ENCODE measurements around the gene SLC5A3. TPM values are rescaled to one million over a fixed set of nuclear protein-coding genes. Genes with fewer than 3 reads are reported as not detected.

The SLC5A3 gene
- polyA plus RNA-seq, 1 donor from 2014 or later, result 18.2 TPM

GRCh38 chr21:34092262-34092921, 19.0 kb downstream of the SLC5A3 start:
- no peak overlapping the region for H3K4me3 ChIP-seq (ENCODE audit: low read length)
- H3F3A ChIP-seq (ENCODE audit: insufficient read depth, low read length, poor library complexity, severe bottlenecking), result no peaks in the 10 kb centered on the region
- peaks cover 4% of the 10 kb centered on the region for H3K36me3 ChIP-seq (ENCODE audit: insufficient read depth, low read length)
- H3K9ac ChIP-seq (ENCODE audit: low read length), result no peak overlapping the region
- H3K27ac ChIP-seq (ENCODE audit: low read length), result no peak overlapping the region
- no peak overlapping the region for H3K4me2 ChIP-seq (ENCODE audit: low read length)
- no peak overlapping the region for H2AFZ ChIP-seq (ENCODE audit: low read depth, low read length)
- peaks cover 39% of the 10 kb centered on the region for H3K79me2 ChIP-seq (replicated peaks; ENCODE audit: insufficient read depth, low read length)
- TF ChIP-seq MXI1 (conservative IDR thresholded peaks at IDR 0.05; ENCODE audit: poor library complexity, severe bottlenecking) (no peak), SMC3 (conservative IDR thresholded peaks at IDR 0.05; ENCODE audit: poor library complexity) (no peak), TAF1 (IDR thresholded peaks at IDR 0.05; ENCODE audit: low read depth) (no peak), CTCF (IDR thresholded peaks at IDR 0.05; ENCODE audit: poor library complexity, severe bottlenecking) (no peak), EZH2 (IDR thresholded peaks at IDR 0.05; ENCODE audit: borderline replicate concordance, insufficient read depth, low read length, poor library complexity, severe bottlenecking) (no peak), RAD21 (conservative IDR thresholded peaks at IDR 0.05) (no peak), EP300 (conservative IDR thresholded peaks at IDR 0.05; ENCODE audit: poor library complexity, severe bottlenecking) (no peak), REST (IDR thresholded peaks at IDR 0.05; ENCODE audit: borderline replicate concordance) (no peak), POLR2AphosphoS5 (IDR thresholded peaks at IDR 0.05) (no peak)
- H4K20me1 ChIP-seq (ENCODE audit: insufficient read depth), result no peaks in the 10 kb centered on the region
- no peaks in the 10 kb centered on the region for H3K9me2 ChIP-seq (ENCODE audit: insufficient read depth, low read length)
- no peaks in the 10 kb centered on the region for H3K9me3 ChIP-seq (ENCODE audit: low read length)
- H3K27me3 ChIP-seq (ENCODE audit: insufficient read depth, low read depth, low read length), result no peaks in the 10 kb centered on the region

- H3K4me2 ChIP-seq (ENCODE audit: low read length), result no peak overlapping the region
- no peaks in the 10 kb centered on the region for H3K9me3 ChIP-seq (ENCODE audit: low read length)
- H2AFZ ChIP-seq (ENCODE audit: low read depth, low read length), result no peak overlapping the region
- H4K20me1 ChIP-seq (ENCODE audit: insufficient read depth), result no peaks in the 10 kb centered on the region
- H3K9ac ChIP-seq (ENCODE audit: low read length), result no peak overlapping the region
- H3K36me3 ChIP-seq (ENCODE audit: insufficient read depth, low read length), result peaks cover 4% of the 10 kb centered on the region
- TF ChIP-seq EZH2 (IDR thresholded peaks at IDR 0.05; ENCODE audit: borderline replicate concordance, insufficient read depth, low read length, poor library complexity, severe bottlenecking), result no peak
- TF ChIP-seq TAF1 (IDR thresholded peaks at IDR 0.05; ENCODE audit: low read depth), result no peak
- TF ChIP-seq SMC3 (conservative IDR thresholded peaks at IDR 0.05; ENCODE audit: poor library complexity), result no peak
- TF ChIP-seq POLR2AphosphoS5 (IDR thresholded peaks at IDR 0.05), result no peak
- no peaks in the 10 kb centered on the region for H3F3A ChIP-seq (ENCODE audit: insufficient read depth, low read length, poor library complexity, severe bottlenecking)
- peak overlapping the region; percentile 7 for H3K27ac ChIP-seq (ENCODE audit: low read length)
- H3K79me2 ChIP-seq (replicated peaks; ENCODE audit: insufficient read depth, low read length), result peaks cover 44% of the 10 kb centered on the region
- H3K9me2 ChIP-seq (ENCODE audit: insufficient read depth, low read length), result no peaks in the 10 kb centered on the region
- no peaks in the 10 kb centered on the region for H3K27me3 ChIP-seq (ENCODE audit: insufficient read depth, low read depth, low read length)
- H3K4me3 ChIP-seq (ENCODE audit: low read length), result no peak overlapping the region
Observed at GRCh38 chr21:34093083-34093482, 19.7 kb downstream of the SLC5A3 start.

Measured in neural cell (in vitro differentiated cells).